Thyroid gland (tissue), 4 donors: ENCODE results near the gene NUMBL. TPM values are rescaled to one million over a fixed set of nuclear protein-coding genes. Genes with fewer than 3 reads are reported as not detected.

ENCODE experiments used
- DNase-seq, 2 donors: peaks; one replicate each; pipeline ENCODE4 v3.0.0-alpha.2; 2019
- H3K27ac ChIP-seq, 3 donors: fragments of 200-600 bp; sonication (generic); 1 replicate in 2 of 3; 2 replicates in 1 of 3; pipeline ENCODE4 v1.5.1; 2016 to 2019; ENCODE audit warnings: mild to moderate bottlenecking in 1 of 3, moderate library complexity in 1 of 3
- H3K27me3 ChIP-seq: fragments of 200-600 bp; sonication (generic); one replicate; pipeline ENCODE4 v1.5.1; 2019
- H3K36me3 ChIP-seq, 2 donors: fragments of 200-600 bp; sonication (generic); one replicate each; pipeline ENCODE4 v1.5.1; 2016 to 2019
- H3K4me1 ChIP-seq, 2 donors: fragments of 200-600 bp; sonication (generic); one replicate each; pipeline ENCODE4 v1.5.1; 2017 to 2019
- H3K4me3 ChIP-seq, 3 donors: fragments of 200-600 bp; sonication (generic); replicated peaks in 1 of 3; 1 replicate in 2 of 3; 2 replicates in 1 of 3; pipeline ENCODE4 v1.5.1; 2016; ENCODE audit warnings: mild to moderate bottlenecking in 1 of 3
- H3K9me3 ChIP-seq: fragments of 200-600 bp; sonication (generic); one replicate; pipeline ENCODE4 v1.5.1; 2017
- CTCF ChIP-seq, 6 experiments: fragments of 200-600 bp in 3 of 6; fragments of 450-650 bp in 3 of 6; sonication (generic) in 3 of 6; IDR thresholded peaks; one replicate each; pipeline ENCODE4 v1.5.1; 2016 to 2019; ENCODE audit warnings: antibody characterized with exemption in 6 of 6, mild to moderate bottlenecking in 2 of 6, inconsistent platforms in 1 of 6, moderate library complexity in 1 of 6
- POLR2A ChIP-seq, 2 donors: fragments of 450-650 bp; IDR thresholded peaks; one replicate each; pipeline ENCODE4 v1.6.1; 2017; ENCODE audit warnings: antibody characterized with exemption in 2 of 2, mild to moderate bottlenecking in 2 of 2, moderate library complexity in 1 of 2
- WGBS, 2 donors: methylation state at CpG; one replicate each; pipeline ENCODE4 v1.1.5; 2017; 5-methylcytosine and 5-hydroxymethylcytosine counted together
- intact Hi-C: fragments of 100-400 bp; cut with DNase I; formaldehyde crosslinking; loops from one replicate; pipeline ENCODE4 v1.15.1; 2023
- total RNA-seq, 4 donors: library from RNA; depleted of rRNA; stranded (reverse); fragments of >200 nt; gene quantifications; one replicate each; pipeline ENCODE4 v1.2.3, GENCODE V29; 2016

NUMBL gene
- total RNA-seq, 4 donors from 2014 or later = 14.2 to 22.5 (median 17.0) TPM

GRCh38 chr19:40621966-40622772 is 68.3 kb downstream of the NUMBL start:
- intact Hi-C loops = no loop called here
- H3K36me3 ChIP-seq = peaks cover 14 to 33% of the 10 kb centered on the region in 2 donors

DNA sequence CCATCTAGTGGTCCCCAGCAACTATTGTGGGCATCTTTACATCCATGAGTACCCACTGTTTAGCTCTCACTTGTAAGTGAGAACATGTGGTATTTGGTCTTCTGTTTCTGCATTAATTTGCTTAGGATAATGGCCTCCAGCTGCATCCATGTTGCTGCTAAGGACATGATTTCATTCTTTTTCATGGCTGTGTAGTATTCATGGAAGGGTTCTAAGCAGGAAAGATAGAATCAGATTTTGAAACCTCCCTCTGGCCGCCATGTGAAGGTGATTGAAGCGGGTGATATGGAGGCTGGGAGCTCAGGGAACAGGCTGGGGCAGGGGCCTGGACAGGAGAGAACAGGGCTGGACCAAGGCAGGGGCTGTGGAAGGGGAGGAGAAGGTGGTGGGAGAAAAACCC is 69.2 kb downstream of the NUMBL start:
- intact Hi-C loops = no loop called here
- peaks cover 14 to 31% of the 10 kb centered on the region in 2 donors for H3K36me3 ChIP-seq

More at GRCh38 chr19:40621966-40622772, 68.3 kb downstream of the NUMBL start:
- no peak overlapping the region for H3K4me3 ChIP-seq
- no peaks in the 10 kb centered on the region for H3K27me3 ChIP-seq
- WGBS, 2 donors = 92 to 96% methylated on average over 12 to 17 of the region's 24 CpGs
- H3K9me3 ChIP-seq = no peaks in the 10 kb centered on the region
- TF ChIP-seq CTCF (IDR thresholded peaks at IDR 0.05) (no peak), POLR2A (IDR thresholded peaks at IDR 0.05) (no peak)
- DNase-seq = no peak
- H3K4me1 ChIP-seq = no peaks in the 10 kb centered on the region
- H3K27ac ChIP-seq = no peak overlapping the region

GRCh38 chr19:40620161-40620485 is 70.3 kb downstream of the NUMBL start:
- no peak overlapping the region for H3K27ac ChIP-seq
- no peak for DNase-seq
- no peak overlapping the region for H3K4me3 ChIP-seq
- H3K4me1 ChIP-seq = no peaks in the 10 kb centered on the region
- peaks cover 8 to 24% of the 10 kb centered on the region in 2 donors for H3K36me3 ChIP-seq
- H3K9me3 ChIP-seq = no peaks in the 10 kb centered on the region
- 93 to 95% methylated on average over 8 of the region's 8 CpGs for WGBS, 2 donors
- H3K27me3 ChIP-seq = no peaks in the 10 kb centered on the region
- TF ChIP-seq POLR2A (IDR thresholded peaks at IDR 0.05) = no peak
- no peak for TF ChIP-seq CTCF (IDR thresholded peaks at IDR 0.05)
- intact Hi-C loops = no loop called here

More for the DNA sequence above, 69.2 kb downstream of the NUMBL start:
- 78 to 99% methylated on average over 2 of the region's 2 CpGs for WGBS, 2 donors
- H3K9me3 ChIP-seq = no peaks in the 10 kb centered on the region
- H3K4me1 ChIP-seq = no peaks in the 10 kb centered on the region
- TF ChIP-seq POLR2A (IDR thresholded peaks at IDR 0.05) (no peak), CTCF (IDR thresholded peaks at IDR 0.05) (no peak)
- no peak for DNase-seq
- no peak overlapping the region for H3K27ac ChIP-seq
- H3K4me3 ChIP-seq = no peak overlapping the region
- H3K27me3 ChIP-seq = no peaks in the 10 kb centered on the region

DNA sequence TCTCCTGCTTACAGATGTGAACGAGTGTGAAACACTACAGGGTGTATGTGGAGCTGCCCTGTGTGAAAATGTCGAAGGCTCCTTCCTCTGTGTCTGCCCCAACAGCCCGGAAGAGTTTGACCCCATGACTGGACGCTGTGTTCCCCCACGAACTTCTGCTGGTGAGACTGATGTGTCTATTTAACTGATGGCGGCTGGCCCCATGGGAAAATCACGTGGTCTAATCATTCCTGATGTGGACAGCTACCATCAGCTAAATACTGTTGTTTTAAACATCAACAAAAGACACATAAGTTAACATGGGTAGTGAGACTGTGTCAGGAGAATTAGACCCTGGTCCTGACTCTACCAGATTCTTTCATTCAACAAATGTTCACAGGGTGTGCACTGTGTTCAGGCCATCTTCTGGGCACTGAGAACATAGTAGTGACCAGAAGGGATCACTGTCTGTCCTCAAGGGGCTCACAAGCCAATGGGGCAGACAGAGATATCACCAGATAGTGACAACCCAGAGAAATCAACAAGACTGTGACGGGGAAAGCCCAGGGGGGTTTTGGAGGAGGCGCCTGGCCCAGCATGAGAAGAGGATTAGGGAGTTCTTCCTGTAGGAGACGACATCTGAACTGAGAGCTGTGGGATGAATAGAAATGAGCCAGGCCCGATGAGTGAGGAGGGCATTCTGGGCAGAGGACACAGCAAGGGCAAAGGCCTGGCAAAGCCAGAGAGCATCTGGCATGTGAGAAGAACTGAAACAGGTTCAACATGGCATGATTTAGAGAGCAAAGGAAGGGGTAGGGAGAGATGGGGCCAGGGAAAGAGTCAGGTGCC is 70.9 kb downstream of the NUMBL start:
- TF ChIP-seq POLR2A (IDR thresholded peaks at IDR 0.05) (no peak), CTCF (IDR thresholded peaks at IDR 0.05) (no peak)
- Histone ChIP-seq H3K9me3 (no peaks in the 10 kb centered on the region), H3K27me3 (no peaks in the 10 kb centered on the region), H3K4me1 (peaks cover 0 to 2% of the 10 kb centered on the region in 2 donors), H3K36me3 (peaks cover 8 to 24% of the 10 kb centered on the region in 2 donors), H3K27ac (no peak overlapping the region), H3K4me3 (no peak overlapping the region)
- no peak for DNase-seq
- 70 to 82% methylated on average over 11 of the region's 11 CpGs for WGBS, 2 donors
- intact Hi-C loops = no loop called here

DNA sequence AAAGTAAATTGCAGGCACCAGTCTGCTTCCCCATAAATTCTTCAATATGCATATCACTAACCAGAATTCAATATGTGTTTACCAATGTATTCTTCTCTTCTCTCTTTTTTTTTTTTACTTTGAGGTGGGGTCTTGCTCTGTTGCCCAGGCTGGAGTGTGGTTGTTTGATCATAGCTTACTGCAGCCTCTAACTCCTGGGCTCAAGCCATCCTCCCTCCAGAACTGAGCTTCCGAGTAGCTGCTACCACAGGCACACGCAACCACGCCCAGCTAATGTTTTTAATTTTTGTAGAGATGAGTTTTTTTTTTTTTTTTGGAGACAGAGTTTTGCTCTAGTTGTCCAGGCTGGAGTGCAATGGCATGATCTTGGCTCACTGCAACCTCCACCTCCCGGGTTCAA is 72.5 kb downstream of the NUMBL start:
- H3K27ac ChIP-seq = no peak overlapping the region
- intact Hi-C loops = no loop called here
- no peaks in the 10 kb centered on the region for H3K9me3 ChIP-seq
- 94 to 97% methylated on average over 4 of the region's 4 CpGs for WGBS, 2 donors
- H3K27me3 ChIP-seq = no peaks in the 10 kb centered on the region
- TF ChIP-seq CTCF (IDR thresholded peaks at IDR 0.05) (no peak), POLR2A (IDR thresholded peaks at IDR 0.05) (no peak)
- DNase-seq = no peak
- peaks cover 8 to 20% of the 10 kb centered on the region in 2 donors for H3K36me3 ChIP-seq
- no peak overlapping the region for H3K4me3 ChIP-seq
- H3K4me1 ChIP-seq = peaks cover 0 to 6% of the 10 kb centered on the region in 2 donors
